SW 1271 (cell line): Measurements from ENCODE around the gene FABP1.

Source experiments
- DNase-seq, 2 experiments: peaks; one replicate each; lab custom pipeline; 2025; lab: John Stamatoyannopoulos, UW

Gene FABP1

DNA sequence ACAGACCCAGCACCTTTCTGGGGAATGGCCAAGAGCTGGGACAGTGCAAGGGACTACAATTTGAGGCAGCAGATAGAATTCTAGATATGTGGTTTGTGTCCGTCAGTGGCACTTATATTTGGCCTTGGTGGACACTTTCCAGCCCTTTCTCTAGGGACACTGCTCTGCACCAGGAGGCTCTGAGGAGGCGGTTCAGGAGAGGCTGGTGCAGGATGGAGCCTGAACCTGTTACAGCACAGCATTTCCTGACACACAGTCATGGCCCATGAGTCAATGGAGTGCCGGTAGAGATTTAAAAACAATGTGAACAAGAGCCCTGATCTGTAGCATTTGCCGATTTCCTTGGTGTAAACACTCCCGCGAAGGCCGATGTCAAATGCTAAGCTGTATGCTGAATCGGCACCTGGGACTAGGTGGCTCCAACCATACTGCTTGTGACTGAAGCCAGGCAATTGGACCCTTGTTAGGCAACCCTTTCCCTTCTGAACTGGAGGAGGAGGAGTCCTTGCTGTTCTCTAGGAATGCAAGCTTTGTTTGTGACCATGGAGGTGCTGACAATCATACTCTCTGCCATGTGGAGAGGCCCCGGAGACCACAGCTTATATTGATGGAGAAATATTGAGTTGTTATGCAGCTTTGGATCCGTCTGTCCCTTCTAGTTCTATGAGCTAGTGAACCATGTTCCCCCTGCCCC, 11.9 kb downstream of the FABP1 start:
- DNase-seq: no peak

- no peak for DNase-seq
Measured at GRCh38 chr2:88114889-88115288, 13.0 kb downstream of the FABP1 start.

- no peak for DNase-seq
Measured at GRCh38 chr2:88113069-88113468, 14.8 kb downstream of the FABP1 start.

GRCh38 chr2:88110830-88111229, 17.0 kb downstream of the FABP1 start:
- no peak for DNase-seq

DNA sequence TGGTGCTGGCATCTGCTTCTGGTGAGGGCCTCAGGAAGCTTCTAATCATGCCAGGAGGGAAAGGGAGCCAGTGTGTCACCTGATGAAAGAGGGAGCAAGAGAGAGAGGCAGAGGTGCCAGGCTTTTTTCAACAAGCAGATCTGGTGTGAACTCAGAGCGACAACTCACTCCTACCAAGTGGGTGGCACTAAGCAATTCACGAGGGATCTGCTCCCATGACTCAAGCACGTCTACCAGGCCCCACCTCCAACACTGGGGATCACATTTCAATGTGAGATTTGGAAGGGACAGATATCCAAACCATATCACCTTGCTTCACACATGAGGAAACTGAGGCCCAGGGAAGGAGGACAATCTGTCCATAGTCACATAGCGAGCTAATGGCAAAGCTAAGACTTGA, 19.1 kb downstream of the FABP1 start:
- DNase-seq: no peak

- no peak for DNase-seq
Measured at GRCh38 chr2:88100489-88100858, 27.4 kb downstream of the FABP1 start.

GRCh38 chr2:88099798-88100488, 27.9 kb downstream of the FABP1 start:
- peak in 1 of 2 experiments; percentile 13 for DNase-seq

- no peak for DNase-seq
Measured at GRCh38 chr2:88098558-88098900, 29.3 kb downstream of the FABP1 start.

DNA sequence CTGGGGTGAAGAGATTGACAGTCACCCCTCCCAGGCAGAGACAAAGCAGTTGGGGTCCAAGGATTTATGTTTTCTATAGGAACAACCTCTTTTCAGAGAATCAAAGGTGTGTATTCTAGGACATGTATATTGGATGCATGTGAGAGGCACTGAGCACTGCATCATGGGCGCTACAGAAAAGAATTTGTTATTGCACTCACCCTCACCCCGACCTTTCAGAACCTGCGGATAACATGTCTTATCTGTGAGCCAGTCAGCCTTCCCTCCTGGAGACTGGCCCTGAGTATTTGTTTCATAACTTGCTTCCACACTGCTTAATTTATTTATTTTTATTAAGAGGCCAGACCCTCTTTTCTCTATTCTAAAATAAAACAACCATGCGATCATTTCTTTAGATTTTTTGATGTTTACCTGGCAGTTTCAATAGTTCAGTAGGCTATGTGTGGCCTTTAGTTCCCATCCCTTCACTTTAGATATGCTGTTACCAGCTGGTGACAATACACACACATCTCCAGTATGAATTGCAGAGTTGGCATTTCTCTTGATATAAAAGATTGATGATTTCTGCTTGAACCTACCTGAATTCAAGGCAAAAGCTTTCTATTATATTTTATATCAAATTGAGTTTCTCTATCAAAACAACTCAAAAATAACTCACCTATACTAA, 29.8 kb downstream of the FABP1 start:
- no peak for DNase-seq

GRCh38 chr2:88097192-88097591, 30.7 kb downstream of the FABP1 start:
- DNase-seq: no peak

- no peak for DNase-seq
Measured at GRCh38 chr2:88096708-88097107, 31.2 kb downstream of the FABP1 start.

GRCh38 chr2:88095022-88095421, 32.8 kb downstream of the FABP1 start:
- DNase-seq: no peak

DNA sequence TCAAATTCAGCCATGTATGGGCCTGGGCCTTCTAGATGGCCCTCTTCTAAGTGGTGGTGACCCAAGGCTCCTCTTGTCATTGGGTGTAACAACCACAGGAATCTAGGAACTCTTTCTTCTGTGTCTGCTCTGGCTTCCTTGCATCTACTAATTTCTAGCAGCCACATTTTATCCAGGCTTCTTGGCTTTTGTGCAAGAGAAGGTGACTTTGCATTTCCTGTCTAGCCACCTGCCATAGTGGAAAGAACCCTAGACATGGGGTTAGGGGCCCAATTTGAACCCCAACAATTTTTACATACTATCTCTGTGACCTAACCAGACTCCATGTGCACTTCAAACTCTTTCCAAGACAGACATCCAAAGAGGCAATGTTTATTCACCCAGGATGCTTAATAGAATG, 35.1 kb downstream of the FABP1 start:
- no peak for DNase-seq

DNA sequence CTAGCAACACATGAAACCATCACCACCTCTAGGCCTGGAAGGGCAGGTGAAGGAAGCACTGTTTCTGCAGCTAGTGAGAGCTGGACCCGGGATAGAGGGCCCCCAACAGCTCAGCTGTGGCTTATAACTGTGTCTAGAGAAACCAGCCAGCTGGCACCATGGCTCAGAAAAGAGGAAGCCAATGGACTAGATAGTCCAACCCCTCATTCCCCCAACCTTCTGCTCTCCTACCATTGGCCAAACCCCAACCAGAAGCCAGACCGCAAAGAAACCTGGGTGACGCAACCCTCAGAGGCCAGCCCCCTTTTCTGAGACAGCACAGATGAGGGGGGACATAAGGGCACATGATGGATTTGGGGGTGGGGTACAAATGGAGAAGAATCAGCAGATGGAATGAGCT, 35.9 kb downstream of the FABP1 start:
- no peak for DNase-seq

DNA sequence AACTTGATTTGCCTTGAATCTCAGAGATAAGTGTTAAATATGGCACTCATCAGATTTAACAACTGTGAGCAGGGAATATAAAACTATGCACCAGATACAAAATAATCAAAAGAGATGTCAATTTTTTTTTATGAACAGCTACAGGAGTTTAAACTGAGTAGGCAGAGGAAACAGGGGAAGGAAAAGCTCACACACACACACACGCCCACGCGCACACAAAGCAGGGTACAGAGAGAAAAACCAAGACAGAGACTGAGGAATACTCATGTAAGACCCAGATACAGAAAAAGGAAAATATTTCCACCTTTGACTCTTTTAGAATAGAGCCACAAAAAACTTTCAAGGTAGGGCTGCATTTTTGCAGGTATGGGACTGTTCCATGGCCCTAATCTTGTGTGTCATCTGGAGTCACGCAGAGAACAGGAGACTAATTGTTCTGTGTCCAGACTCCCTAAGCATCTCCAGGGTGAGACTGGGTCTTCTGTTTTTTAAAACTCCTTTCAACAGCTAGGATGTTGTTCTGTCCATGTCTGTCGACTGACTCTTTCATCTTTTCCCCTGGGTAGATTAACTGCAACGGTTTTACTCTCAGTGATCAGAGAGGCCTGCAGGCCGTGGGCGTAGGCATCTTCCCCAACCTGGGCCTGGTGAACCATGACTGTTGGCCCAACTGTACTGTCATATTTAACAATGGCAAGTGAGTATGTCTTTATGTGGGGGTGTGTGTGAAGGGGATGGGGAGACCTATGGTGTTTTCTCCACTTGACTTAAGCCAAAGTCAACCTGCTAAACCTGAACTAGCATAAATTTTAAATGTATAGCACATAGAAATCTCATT, 37.2 kb downstream of the FABP1 start:
- no peak for DNase-seq

- no peak for DNase-seq
Measured at GRCh38 chr2:88088999-88089398, 38.9 kb downstream of the FABP1 start.

- no peak for DNase-seq
Measured at GRCh38 chr2:88087763-88088162, 40.1 kb downstream of the FABP1 start.

GRCh38 chr2:88087073-88087472, 40.8 kb downstream of the FABP1 start:
- no peak for DNase-seq

DNA sequence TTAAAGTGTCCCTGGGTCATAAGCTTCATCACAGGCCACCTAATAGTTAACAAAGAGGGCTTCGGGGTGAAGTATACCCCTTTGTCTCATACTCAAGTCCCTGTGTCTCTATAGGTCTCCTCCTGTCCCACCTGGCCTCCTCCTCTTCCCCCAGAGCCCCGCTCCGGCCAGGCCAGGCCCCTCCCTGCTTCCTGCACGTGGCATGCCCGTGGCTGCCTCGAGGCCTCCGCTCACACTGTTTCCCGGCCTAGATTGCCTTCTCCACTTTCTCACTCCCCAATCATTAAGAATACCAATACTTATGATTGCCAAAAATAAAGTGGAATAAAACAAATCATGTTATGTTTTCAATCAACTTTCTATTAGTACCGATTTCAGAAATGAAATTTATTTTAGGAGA, 41.5 kb downstream of the FABP1 start:
- no peak for DNase-seq

GRCh38 chr2:88085602-88086001, 42.3 kb downstream of the FABP1 start:
- DNase-seq: no peak

GRCh38 chr2:88085099-88085498, 42.8 kb downstream of the FABP1 start:
- no peak for DNase-seq

GRCh38 chr2:88082781-88083180, 45.1 kb downstream of the FABP1 start:
- DNase-seq: no peak
